Stimulated activated CD8-positive, alpha-beta memory T cell treated with anti-CD3 and anti-CD28 coated beads, Interleukin-15, amount 100 ng/mL, for 4 hours (primary cell): ENCODE results near the gene PNMA5.
"Not testable (repeated sequence)": the region's sequence is repeated elsewhere in the genome, so short reads cannot be mapped to it uniquely, and the experiment has no call there.

Source experiments
- DNase-seq, 2 donors: peaks; one replicate each; pipeline ENCODE4 v3.0.0-alpha.2; 2020; ENCODE audit warnings: low read depth in 2 of 2

Gene PNMA5

GRCh38 chrX:152993933-152994332 is at the start of gene PNMA5:
Gene PNMA5 (minus strand): TSS chrX:152994116. CDS start chrX:152991598, 2,518 bp downstream.
- no peak for DNase-seq

DNA sequence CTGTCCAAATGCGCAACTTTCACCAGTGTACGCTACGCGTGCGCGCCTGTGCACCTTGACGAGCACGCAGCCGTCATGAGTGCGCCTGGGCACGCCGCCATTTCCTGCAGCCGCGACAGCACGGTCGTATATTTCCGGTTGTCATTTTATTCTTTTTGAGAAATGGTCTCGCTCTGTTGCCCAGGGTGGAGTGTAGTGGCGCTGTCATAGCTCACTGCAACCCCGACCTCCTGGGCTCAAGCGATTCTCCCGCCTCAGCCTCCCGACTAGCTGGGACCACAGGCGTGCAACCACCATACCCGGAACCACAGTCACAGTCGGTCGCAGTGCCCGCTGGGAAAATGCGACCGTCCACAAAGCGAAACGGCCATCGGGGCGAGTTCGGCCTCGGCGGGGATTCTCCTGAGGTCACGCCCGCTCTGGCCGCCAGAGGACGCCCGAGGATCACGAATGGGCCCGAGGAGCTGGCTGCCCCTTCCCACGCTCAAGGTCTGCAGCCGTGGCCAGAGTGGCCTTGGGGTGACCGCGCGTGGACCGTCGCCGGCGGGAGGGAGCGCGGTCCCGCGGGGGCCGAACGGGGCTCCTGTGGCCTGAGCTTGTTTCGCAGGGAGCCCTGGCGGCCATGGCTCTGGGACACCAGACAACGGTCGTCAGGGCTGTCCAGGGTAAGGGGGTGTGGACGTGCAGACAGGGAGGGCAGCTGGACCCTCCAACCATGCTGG is 38.6 kb upstream of the PNMA5 start:
- peak; percentile 8 to 22 for DNase-seq

DNA sequence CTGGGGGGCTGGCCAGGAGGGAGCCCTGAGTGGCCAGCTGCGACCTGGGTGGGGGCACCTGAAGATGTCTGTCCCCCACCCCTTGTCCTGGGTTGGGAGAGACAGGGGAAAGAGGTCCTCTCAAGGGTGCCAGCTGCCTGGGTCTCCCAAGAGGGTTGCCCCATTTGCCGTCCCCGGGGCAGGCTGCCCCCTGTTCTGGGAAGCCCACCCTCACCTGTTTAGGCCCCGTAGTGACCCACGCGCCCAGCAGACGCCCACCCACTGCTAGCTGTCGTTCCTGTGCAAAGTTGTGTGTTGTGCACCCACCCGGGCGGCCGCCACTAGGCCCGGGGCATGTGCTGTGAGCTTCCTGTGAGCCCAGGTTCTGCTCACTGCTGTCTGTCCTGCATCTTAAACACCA is 36.9 kb upstream of the PNMA5 start:
- no peak for DNase-seq

GRCh38 chrX:153029875-153030274 is 36.0 kb upstream of the PNMA5 start:
- no peak for DNase-seq

DNA sequence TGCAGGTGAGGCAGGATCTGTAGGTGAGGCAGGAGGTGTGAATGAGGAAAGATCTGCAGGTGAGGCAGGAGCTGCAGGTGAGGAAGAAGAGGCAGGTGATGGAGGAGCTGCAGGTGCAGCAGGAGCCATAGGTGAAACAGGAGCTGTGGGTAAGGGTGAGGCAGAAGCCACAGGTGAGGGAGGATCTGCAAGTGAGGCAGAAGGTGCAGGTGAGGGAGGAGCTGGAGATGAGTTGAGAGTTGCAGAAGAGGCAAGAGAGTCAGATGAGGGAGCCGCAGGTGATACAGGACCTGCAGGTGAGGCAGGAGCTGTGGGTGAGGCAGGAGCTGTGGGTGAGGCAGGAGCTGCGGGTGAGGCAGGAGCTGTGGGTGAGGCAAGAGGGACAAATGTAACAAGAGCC is 35.2 kb upstream of the PNMA5 start:
- DNase-seq = no peak

DNA sequence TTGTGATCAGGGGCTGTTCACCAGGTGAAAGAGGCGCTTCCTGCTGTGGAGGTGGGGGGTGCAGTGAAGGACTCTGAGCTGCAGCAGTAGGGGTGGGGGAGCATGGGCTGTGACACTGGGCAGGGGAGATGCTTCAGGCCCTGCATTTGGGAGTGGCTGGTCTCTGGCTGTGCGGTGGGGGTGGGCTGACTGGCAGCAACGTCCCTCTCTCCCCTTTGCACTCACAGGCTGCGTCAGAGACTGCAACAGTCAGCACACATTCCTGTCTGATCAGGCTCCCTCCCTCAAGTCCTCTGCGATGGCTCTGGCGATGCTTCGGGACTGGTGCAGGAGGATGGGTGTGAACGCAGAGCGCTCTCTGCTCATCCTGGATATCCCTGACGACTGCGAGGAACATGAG is 34.6 kb upstream of the PNMA5 start:
- DNase-seq = not testable (repeated sequence)

DNA sequence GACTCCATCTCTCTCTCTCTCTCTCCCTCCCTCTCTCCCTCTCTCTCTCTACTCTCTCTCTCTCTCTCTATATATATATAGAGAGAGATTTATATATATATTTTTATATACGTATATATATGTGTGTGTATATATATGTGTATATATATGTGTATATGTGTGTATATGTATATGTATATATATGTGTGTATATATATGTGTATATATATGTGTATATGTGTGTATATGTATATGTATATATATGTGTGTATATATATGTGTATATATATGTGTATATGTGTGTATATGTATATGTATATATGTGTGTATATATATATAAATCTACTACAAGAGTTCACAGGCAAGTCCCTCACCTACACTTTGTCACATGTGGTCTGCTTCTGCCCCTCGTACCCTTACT is 32.6 kb upstream of the PNMA5 start:
- not testable (repeated sequence) for DNase-seq

GRCh38 chrX:153019166-153019565 is 25.2 kb upstream of the PNMA5 start:
- DNase-seq = no peak

- DNase-seq = not testable (repeated sequence)
These were observed 23.3 kb upstream of the PNMA5 start for GRCh38 chrX:153017174-153017573.

DNA sequence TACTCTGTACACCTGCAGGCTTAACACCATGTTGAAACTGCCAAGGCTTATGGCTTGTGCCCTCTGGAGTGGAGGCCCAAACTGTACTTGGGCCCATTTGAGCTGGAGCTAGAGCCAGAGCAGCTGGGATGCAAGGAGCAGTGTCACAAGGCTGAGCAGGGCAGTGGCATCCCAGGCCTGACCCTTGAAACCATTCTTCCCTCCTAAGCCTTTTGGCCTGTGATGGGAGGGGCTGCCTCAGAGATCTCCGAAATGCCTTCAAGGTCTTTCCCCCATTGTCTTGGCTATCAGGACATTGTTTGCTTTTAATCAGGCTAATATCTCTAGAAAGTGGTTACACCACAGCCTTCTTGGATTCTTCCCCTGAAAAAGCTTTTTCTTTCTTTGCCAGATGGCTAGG is 10.9 kb upstream of the PNMA5 start:
- no peak for DNase-seq

DNA sequence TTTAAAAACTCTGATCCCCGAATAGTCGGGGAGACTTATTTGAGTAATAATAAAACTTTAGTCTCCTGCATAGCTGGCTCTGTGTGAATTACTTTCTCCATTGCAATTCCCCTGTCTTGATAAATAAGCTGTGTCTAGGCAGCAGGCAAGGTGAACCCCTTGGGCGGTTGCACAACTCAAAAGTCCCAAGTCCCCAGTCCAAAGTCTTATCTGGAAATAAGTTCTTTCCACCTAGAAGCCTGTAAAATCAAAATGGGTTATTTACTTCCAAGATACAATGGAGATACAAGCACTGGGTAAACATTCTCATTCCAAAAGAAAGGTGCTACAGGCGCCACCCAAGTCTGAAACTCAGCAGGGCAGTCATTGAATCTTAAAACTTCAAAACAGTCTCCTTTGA is 10.1 kb upstream of the PNMA5 start:
- DNase-seq = no peak

DNA sequence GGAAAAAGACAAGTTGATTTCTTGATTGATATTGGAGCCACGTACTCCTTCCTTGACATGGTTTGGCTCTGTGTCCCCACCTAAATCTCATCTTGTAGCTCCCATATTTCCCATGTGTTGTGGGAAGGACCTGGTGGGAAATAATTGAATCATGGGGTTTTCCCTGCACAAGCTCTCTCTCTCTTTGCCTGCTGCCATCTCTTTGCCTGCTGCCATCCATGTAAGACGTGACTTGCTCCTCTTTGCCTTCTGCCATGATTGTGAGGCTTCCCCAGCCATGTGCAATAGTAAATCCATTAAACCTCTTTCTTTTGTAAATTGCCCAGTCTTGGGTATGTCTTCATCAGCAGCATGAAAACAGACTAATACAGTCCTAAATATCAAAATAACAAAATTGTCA is 8.3 kb upstream of the PNMA5 start:
- not testable (repeated sequence) for DNase-seq

- no peak for DNase-seq
These were observed 3.4 kb upstream of the PNMA5 start for GRCh38 chrX:152997337-152997736.

DNA sequence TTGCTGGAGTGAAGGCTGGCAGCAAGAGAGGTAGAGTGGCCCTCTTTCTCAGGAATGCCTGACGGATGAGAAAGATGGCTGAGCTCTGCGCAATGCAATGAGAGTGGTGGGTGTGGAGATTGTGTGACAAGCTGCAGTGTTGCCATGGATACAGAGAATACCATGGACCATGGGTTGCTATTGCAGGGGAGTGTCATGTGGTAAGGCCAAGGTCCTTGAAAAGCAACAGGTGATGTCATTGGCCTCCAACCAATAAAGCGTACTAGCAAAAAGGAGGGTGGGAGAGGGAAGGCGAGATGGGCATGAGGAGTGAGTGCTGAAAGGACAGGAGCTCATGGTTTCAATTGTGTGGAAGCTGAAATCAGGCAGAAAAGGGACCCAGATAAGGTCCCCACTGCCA is 1.8 kb downstream of the PNMA5 start:
- DNase-seq = no peak

DNA sequence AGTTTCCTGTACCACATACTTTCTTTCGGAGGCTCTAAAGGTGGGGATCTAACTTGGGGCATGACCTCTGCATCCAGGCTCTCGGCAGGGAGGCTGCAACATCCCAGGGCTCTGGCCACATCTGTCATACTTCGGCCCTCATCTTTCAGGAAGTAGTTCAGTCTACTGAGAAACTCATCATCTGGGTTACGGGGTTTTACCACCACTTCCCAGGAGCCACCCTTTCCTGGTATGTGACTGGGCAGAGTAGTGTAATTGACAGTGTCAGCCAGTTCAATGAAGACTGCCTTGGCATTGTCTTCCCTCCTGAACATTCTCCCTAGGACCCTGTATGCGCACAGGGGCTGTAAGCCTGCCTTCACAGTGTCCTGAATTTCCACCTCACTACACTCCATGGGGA is 2.8 kb downstream of the PNMA5 start:
- DNase-seq = no peak

DNA sequence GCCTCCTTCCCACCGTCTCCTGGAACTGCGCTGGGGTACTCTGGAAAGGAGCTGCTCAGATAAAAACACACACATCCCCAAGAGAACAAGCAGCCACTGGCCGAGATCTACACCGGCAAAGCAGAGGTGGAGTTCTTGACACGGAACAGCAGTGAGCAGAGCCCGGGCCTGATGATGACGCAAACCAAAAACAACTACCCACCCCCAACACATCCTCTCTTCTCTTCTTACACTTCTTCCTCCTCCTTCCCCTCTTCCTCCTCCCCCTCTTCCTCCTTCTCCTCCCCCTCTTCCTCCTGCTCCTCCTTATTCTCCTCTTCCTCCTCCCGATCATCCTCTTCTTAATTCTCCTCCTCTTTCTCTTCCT is 4.6 kb downstream of the PNMA5 start:
- DNase-seq = no peak

- DNase-seq = no peak
These were observed 5.2 kb downstream of the PNMA5 start for GRCh38 chrX:152988536-152989291.

DNA sequence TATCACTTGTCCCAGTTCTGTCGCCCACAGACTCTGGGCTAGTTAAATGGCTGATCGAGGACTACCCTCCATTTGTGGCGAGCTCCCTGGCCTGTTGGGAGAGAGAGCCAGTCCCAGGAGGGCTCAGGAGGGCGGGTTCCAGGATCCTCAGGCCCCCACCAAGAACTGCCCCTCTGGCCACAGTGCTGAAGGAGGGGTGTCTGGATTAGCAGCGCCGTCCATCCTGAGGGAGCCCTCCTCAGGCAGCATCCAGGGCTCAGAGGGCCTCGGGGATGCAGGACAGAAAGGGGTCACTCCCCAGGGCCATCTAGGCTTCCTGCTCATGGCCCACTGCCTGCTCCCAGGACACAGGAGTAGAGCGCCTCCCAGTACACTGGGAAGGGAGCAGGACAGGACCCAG is 6.1 kb downstream of the PNMA5 start:
- no peak for DNase-seq

- not testable (repeated sequence) for DNase-seq
These were observed 6.8 kb downstream of the PNMA5 start for GRCh38 chrX:152987156-152987555.

GRCh38 chrX:152985383-152985782 is 8.5 kb downstream of the PNMA5 start:
- not testable (repeated sequence) for DNase-seq

GRCh38 chrX:152968193-152968592 is 25.7 kb downstream of the PNMA5 start:
- no peak for DNase-seq

DNA sequence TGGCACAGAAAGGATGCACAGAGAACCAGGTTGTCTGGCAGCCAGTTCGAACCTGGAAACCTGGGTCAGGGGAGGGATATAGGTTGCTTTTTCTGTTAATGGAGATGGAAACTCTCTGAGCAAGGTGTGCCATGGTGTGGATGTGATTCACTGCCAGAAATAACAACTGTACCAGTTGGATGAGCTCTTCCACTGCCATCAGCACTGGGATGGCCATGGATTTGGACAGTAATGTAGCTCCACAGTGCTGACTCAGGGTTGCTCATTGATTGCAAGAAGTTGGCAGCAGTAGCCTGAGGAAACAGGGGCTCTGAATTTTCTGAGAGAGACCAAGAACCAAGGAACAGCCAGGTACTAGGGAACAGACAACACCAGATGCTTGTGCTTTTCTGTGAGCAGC is 33.8 kb downstream of the PNMA5 start:
- DNase-seq = no peak

GRCh38 chrX:152959626-152960025 is 34.3 kb downstream of the PNMA5 start:
- DNase-seq = no peak
